Stimulated activated effector memory CD8-positive, alpha-beta T cell treated with anti-CD3 and anti-CD28 coated beads, Interleukin-12 subunit alpha, Interleukin-12 subunit beta, amount 100 ng/mL, for 72 hours (primary cell): ENCODE data around the gene IL33.

Source experiments
- ATAC-seq: fragments of 150-1000 bp; cut with Tn5 transposase; 2 replicates; pipeline ENCODE4 v1.10.0; 2021
- DNase-seq, 2 donors: peaks; one replicate each; pipeline ENCODE4 v3.0.0; 2021 to 2022; ENCODE audit warnings: low spot score in 2 of 2
- H3K27ac Mint-ChIP-seq: one replicate; pipeline ENCODE4 v1.8.0; 2022; ENCODE audit warnings: mild to moderate bottlenecking, mixed read lengths
- H3K36me3 Mint-ChIP-seq: one replicate; pipeline ENCODE4 v1.8.0; 2022; ENCODE audit warnings: mild to moderate bottlenecking, mixed read lengths
- H3K4me1 Mint-ChIP-seq: one replicate; pipeline ENCODE4 v1.8.0; 2022; ENCODE audit warnings: mixed read lengths
- H3K4me3 Mint-ChIP-seq: one replicate; pipeline ENCODE4 v1.8.0; 2022; ENCODE audit warnings: mild to moderate bottlenecking, mixed read lengths
- H3K9me3 Mint-ChIP-seq: one replicate; pipeline ENCODE4 v1.8.0; 2022; ENCODE audit warnings: mixed read lengths

Gene IL33

DNA sequence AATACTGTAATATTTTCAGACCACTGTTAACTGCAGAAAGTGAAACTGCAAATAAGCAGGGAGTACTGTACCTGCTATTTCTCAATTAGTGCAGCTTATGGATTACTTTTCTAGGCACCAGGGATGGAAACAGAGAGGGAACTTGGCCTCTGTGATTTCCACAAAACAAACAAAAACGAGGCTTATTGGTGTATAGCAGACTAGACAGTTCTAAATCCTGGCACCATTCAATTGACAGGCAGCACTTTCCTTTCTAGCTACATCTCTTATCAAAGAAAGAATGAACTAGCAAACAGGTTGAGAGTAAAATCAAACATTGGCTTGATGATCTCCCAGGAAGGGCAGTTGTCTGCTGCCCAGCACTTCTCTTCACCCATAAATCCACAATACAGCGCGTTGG, 16.0 kb upstream of the IL33 start:
- H3K27ac Mint-ChIP-seq, result no peak overlapping the region
- no peaks in the 10 kb centered on the region for H3K9me3 Mint-ChIP-seq
- DNase-seq, result no peak

DNA sequence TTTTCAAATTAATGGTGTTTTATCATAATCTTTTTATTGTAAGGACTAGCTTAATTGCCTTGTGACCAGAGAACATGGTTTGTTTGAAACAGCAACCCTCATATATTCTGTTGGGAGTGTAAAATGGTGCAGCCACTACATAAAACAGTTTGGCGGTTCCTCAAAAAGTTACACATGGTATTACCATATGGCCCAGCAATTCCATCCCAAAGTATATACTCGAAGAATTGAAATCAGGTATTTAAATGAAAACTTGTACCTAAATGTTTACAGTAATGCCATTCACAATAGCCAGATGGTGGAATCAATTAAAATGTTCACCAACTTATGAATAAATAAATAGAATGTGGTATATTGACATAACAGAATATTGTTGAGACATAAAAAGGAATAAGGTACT, 14.8 kb upstream of the IL33 start:
- no peak for DNase-seq
- no peak overlapping the region for H3K4me3 Mint-ChIP-seq
- no peaks in the 10 kb centered on the region for H3K4me1 Mint-ChIP-seq
- no peaks in the 10 kb centered on the region for H3K36me3 Mint-ChIP-seq
- H3K9me3 Mint-ChIP-seq, result peaks cover 4% of the 10 kb centered on the region
- no peak overlapping the region for H3K27ac Mint-ChIP-seq
- no peak for ATAC-seq

More for the DNA sequence above, 16.0 kb upstream of the IL33 start:
- no peak for ATAC-seq
- no peaks in the 10 kb centered on the region for H3K4me1 Mint-ChIP-seq
- H3K4me3 Mint-ChIP-seq, result no peak overlapping the region
- H3K36me3 Mint-ChIP-seq, result no peaks in the 10 kb centered on the region

DNA sequence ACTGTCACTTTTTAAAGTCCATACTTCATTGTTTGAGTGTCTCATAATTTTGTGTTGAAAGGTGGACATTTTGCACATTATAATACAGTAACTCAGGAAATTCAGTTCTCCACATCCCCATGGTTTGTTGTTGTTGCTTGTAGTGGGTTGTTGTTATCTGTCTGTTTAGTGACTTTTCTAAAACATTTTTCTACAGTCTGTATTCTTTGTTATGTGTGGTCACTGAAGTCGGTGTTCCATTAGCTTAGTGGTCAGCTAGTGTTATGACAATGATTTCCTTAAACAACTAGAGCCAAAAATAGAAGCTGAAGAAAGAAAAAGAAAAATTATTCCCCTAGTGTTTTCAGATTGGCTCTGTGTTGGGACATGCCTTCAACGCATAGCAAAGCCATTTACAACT, 5.6 kb upstream of the IL33 start:
- no peak overlapping the region for H3K4me3 Mint-ChIP-seq
- no peaks in the 10 kb centered on the region for H3K36me3 Mint-ChIP-seq

GRCh38 chr9:6212722-6213375, 2.8 kb upstream of the IL33 start:
- no peaks in the 10 kb centered on the region for H3K4me1 Mint-ChIP-seq
- peaks cover 9% of the 10 kb centered on the region for H3K9me3 Mint-ChIP-seq
- no peak overlapping the region for H3K27ac Mint-ChIP-seq
- DNase-seq (no peak), ATAC-seq (no peak)
- no peaks in the 10 kb centered on the region for H3K36me3 Mint-ChIP-seq
- no peak overlapping the region for H3K4me3 Mint-ChIP-seq

More for the DNA sequence above, 5.6 kb upstream of the IL33 start:
- Mint-ChIP-seq H3K4me1 (no peaks in the 10 kb centered on the region), H3K9me3 (peaks cover 18% of the 10 kb centered on the region), H3K27ac (no peak overlapping the region)
- DNase-seq, result no peak
- ATAC-seq, result no peak

DNA sequence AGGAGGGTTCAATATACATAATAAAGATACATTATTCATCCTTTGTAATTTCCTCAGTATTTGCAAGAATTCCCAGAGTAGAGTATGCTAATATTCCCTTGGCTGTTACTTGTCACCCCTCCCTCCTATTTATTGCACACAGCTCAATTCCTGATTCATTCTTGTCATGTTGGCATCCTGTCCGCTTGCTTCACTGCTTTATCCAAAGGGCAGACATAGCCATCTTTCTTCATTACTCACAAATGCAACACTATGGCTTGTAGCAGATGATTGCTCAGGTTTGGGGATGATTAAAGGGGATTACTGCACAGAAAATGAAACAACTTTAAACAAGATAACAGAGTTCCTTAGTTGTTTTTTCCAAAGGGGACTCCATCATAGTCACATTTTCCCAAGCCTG, 1.2 kb upstream of the IL33 start:
- Mint-ChIP-seq H3K27ac (no peak overlapping the region), H3K4me3 (no peak overlapping the region), H3K36me3 (no peaks in the 10 kb centered on the region), H3K9me3 (peaks cover 6% of the 10 kb centered on the region), H3K4me1 (no peaks in the 10 kb centered on the region)
- DNase-seq (no peak), ATAC-seq (no peak)

DNA sequence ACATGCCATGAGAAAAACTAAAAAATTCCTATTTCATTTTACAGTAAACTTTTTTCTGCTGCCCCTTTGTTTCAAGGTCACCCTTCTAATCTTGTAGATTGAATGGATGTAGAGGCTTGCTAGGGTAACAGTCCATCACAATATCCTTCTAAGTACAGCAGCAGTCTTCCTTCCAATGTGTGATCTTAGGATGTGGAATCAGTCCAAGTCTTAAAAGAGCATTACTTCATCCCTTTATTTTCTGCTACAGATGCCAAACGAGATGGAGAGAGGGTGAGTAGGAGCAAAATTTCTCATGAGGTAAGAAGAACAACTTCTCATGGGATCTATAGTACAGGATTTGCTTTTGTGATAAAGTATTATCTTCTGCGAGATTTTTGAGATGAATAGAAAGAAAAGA, 704 bp upstream of the IL33 start:
- Mint-ChIP-seq H3K4me3 (no peak overlapping the region), H3K36me3 (no peaks in the 10 kb centered on the region), H3K4me1 (no peaks in the 10 kb centered on the region), H3K27ac (no peak overlapping the region), H3K9me3 (peaks cover 4% of the 10 kb centered on the region)
- DNase-seq (no peak), ATAC-seq (no peak)

- no peak for ATAC-seq
- DNase-seq, result no peak
- no peaks in the 10 kb centered on the region for H3K36me3 Mint-ChIP-seq
- no peaks in the 10 kb centered on the region for H3K4me1 Mint-ChIP-seq
- H3K27ac Mint-ChIP-seq, result no peak overlapping the region
- no peaks in the 10 kb centered on the region for H3K9me3 Mint-ChIP-seq
- H3K4me3 Mint-ChIP-seq, result no peak overlapping the region
Observed at GRCh38 chr9:6216002-6216401, 395 bp downstream of the IL33 start.

GRCh38 chr9:6216951-6217350, 1.3 kb downstream of the IL33 start:
- no peak for ATAC-seq
- DNase-seq, result no peak
- Mint-ChIP-seq H3K27ac (no peak overlapping the region), H3K36me3 (no peaks in the 10 kb centered on the region), H3K9me3 (no peaks in the 10 kb centered on the region), H3K4me1 (no peaks in the 10 kb centered on the region), H3K4me3 (no peak overlapping the region)

DNA sequence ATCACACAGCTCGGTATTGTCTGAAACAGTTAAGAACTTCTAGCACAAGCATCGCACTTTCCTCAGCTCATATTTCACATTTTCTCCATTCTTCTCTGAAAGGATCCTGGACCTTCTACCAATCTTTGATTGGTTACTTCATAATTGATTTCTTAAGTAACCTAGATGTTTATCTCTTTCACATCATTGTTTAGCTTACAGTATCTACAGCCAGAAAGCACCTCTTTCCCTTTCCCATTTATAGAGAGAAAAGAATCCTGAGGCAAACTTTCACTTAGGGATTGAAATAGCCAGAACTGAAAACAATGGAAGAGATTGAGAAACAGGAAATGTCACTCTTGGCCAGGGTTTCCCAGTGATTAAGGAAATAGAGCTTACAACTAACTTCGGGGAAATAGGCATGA, 2.5 kb downstream of the IL33 start:
- no peaks in the 10 kb centered on the region for H3K36me3 Mint-ChIP-seq
- no peaks in the 10 kb centered on the region for H3K9me3 Mint-ChIP-seq
- DNase-seq, result no peak
- H3K4me3 Mint-ChIP-seq, result no peak overlapping the region
- ATAC-seq, result no peak
- H3K27ac Mint-ChIP-seq, result no peak overlapping the region
- H3K4me1 Mint-ChIP-seq, result no peaks in the 10 kb centered on the region

GRCh38 chr9:6219040-6219439, 3.4 kb downstream of the IL33 start:
- no peaks in the 10 kb centered on the region for H3K9me3 Mint-ChIP-seq
- H3K4me3 Mint-ChIP-seq, result no peak overlapping the region
- no peaks in the 10 kb centered on the region for H3K36me3 Mint-ChIP-seq
- no peak overlapping the region for H3K27ac Mint-ChIP-seq
- H3K4me1 Mint-ChIP-seq, result no peaks in the 10 kb centered on the region
- no peak for ATAC-seq
- DNase-seq, result no peak

DNA sequence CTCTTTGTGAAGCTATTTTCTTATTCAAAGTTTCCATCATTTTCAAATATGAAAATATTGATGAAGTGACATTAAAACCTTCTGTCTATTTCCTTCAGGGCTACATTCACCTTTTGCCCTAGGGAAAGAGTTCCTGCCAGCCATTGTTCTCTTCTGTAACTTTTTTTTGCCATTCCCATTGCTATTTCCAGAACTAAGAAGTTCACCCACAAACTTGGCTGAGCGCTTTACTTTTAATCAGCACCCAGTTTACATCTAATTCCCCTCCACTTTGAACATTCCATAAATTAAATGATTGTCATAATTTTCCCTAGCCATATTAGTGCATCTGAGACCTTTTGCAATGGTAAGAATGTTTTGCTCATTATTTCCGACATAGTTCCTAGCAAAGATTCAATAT, 4.4 kb downstream of the IL33 start:
- no peak for ATAC-seq
- Mint-ChIP-seq H3K9me3 (no peaks in the 10 kb centered on the region), H3K4me1 (no peaks in the 10 kb centered on the region), H3K36me3 (no peaks in the 10 kb centered on the region), H3K27ac (no peak overlapping the region), H3K4me3 (no peak overlapping the region)
- no peak for DNase-seq

DNA sequence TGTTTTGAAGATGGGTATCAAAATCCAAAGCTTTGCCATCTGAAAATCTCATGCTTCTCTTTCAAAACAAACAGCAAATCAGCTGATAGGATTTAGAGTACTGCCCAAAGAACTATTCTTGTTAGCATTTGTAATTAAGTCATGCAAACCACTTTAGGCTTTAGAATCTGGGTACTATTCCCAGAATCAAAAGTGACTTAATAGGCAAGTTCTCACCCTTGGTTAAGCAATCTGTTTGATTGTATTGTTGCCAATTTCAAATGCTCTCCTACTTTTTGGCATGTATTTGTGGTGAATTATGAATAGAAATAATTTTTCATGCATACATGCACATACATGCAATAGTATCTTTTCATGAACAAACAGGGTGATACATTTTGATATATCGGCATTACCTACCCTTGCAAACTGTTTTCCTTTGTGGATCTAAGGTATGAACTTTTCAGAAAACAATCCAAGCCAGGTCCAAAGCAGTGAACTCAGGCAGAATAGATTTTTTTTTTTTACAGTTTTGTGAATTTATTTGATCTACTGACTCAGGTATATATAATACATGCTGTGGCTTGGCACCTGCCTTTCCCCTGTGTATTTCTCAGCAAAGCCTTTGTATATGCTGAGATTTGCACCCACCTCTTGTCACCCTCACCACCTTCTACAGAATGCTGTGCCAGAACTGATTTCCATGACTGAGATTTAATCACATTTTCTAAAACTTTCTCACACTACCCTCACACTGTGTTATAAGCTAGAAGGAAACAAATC, 9.0 kb downstream of the IL33 start:
- Mint-ChIP-seq H3K27ac (no peak overlapping the region), H3K4me3 (no peak overlapping the region), H3K9me3 (no peaks in the 10 kb centered on the region), H3K4me1 (no peaks in the 10 kb centered on the region), H3K36me3 (no peaks in the 10 kb centered on the region)
- DNase-seq (no peak), ATAC-seq (no peak)

DNA sequence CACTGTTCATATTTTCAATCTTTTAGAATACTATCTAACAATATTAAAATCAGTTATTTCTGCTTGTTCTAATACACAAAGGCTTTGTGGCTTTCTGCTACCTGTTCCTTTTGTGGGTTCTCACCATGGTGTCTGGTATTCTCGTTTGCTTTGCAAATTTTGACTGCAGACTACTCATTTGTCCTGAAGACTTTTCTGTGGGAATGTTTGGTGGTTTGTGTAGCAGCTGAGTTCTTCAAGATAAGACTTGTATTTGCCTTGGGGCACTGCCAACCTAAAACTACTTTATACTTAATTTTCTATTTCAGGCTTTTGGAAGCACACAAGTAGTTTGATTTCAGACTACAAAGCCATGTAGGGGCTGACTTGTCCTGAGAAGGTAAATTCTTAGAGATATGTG, 11.1 kb downstream of the IL33 start:
- Mint-ChIP-seq H3K27ac (no peak overlapping the region), H3K36me3 (no peaks in the 10 kb centered on the region), H3K4me3 (no peak overlapping the region), H3K9me3 (no peaks in the 10 kb centered on the region), H3K4me1 (no peaks in the 10 kb centered on the region)
- no peak for ATAC-seq
- DNase-seq, result no peak

GRCh38 chr9:6229186-6229585, 13.6 kb downstream of the IL33 start:
- no peaks in the 10 kb centered on the region for H3K9me3 Mint-ChIP-seq
- H3K4me3 Mint-ChIP-seq, result no peak overlapping the region
- ATAC-seq (no peak), DNase-seq (no peak)
- H3K36me3 Mint-ChIP-seq, result no peaks in the 10 kb centered on the region
- no peak overlapping the region for H3K27ac Mint-ChIP-seq
- H3K4me1 Mint-ChIP-seq, result no peaks in the 10 kb centered on the region

DNA sequence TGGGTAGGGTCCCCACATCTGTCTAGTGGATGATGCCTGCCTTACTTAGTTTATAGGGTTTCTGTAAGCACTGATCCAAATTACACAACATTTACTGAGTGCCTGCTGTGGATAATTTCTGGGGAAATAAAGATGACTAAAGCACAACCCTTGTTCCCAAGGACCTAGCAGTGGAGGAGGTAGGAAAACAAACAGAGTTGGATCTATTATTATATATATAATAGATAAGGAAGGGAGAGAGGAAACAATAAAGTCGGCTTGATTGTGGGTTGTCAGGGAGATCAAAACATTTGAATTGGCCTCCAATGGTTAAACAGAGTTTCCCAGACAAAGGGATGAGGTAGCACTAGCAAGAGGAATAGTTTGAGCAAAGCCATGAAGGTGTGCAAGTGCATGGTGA, 14.0 kb downstream of the IL33 start:
- Mint-ChIP-seq H3K4me1 (no peaks in the 10 kb centered on the region), H3K9me3 (no peaks in the 10 kb centered on the region), H3K27ac (no peak overlapping the region), H3K4me3 (no peak overlapping the region), H3K36me3 (no peaks in the 10 kb centered on the region)
- no peak for DNase-seq
- no peak for ATAC-seq

GRCh38 chr9:6230037-6230780, 14.6 kb downstream of the IL33 start:
- no peak overlapping the region for H3K27ac Mint-ChIP-seq
- DNase-seq (no peak), ATAC-seq (no peak)
- no peak overlapping the region for H3K4me3 Mint-ChIP-seq
- H3K4me1 Mint-ChIP-seq, result no peaks in the 10 kb centered on the region
- H3K36me3 Mint-ChIP-seq, result no peaks in the 10 kb centered on the region
- no peaks in the 10 kb centered on the region for H3K9me3 Mint-ChIP-seq
